ENCODE results near the gene ARHGAP22.

ARHGAP22 gene

DNA sequence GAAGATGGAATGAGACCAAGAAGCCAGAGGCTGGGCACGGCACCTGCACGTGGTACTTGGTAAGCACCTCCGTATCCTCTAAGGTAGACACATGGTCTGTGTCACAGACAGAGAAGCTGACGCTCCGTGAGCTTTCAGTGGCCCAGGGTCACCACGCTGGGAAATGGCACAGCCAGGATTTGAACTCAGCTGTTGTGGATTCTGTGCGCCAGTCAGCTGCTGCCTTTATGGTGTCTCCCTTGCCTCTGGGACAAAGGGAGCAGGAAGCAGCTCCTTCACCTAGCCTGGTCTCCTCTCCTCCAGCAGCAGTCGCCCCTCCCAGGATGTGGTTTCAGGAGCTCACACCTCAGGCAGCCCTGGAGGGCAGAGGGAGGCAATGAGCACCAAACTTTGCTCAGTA lies 110.8 kb downstream of the ARHGAP22 start:
- in situ Hi-C loops (cut with HindIII; ENCODE audit: low pct_unique_long_range_greater_than_20kb, low sequenced_read_pairs): no loop called here
- no peak for DNase-seq (ENCODE audit: low read depth in 1 of 2, low spot score in 1 of 2)
- no peak for TF ChIP-seq JUND (IDR thresholded peaks at IDR 0.05; ENCODE audit: low read depth)

- in situ Hi-C loops (cut with HindIII; ENCODE audit: low pct_unique_long_range_greater_than_20kb, low sequenced_read_pairs): no loop called here
- no peak for DNase-seq (ENCODE audit: low read depth in 1 of 2, low spot score in 1 of 2)
- TF ChIP-seq JUND (IDR thresholded peaks at IDR 0.05; ENCODE audit: low read depth): no peak
Measured at GRCh38 chr10:48493083-48493871, 111.6 kb downstream of the ARHGAP22 start.

DNA sequence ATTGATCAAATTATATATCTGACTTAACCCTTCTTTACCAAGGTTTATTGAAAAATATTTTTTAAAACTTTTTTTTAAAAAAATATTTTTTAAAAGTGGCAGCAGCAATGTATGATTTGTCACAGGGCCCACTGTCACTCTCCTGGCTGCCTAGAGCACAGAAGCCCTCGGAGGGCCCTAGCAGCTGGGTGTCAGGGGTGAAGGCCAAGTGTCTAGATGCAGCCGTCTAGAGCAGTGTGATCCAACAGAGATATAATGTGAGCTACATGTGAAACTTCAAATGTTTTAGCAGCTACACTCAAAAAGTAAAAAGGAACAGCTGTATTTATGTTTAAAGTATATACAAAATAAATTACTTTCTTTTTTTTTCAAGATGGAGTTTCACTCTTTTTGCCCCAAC lies 112.7 kb downstream of the ARHGAP22 start:
- DNase-seq (ENCODE audit: low read depth in 1 of 2, low spot score in 1 of 2): no peak
- no peak for TF ChIP-seq JUND (IDR thresholded peaks at IDR 0.05; ENCODE audit: low read depth)
- in situ Hi-C loops (cut with HindIII; ENCODE audit: low pct_unique_long_range_greater_than_20kb, low sequenced_read_pairs): no loop called here

DNA sequence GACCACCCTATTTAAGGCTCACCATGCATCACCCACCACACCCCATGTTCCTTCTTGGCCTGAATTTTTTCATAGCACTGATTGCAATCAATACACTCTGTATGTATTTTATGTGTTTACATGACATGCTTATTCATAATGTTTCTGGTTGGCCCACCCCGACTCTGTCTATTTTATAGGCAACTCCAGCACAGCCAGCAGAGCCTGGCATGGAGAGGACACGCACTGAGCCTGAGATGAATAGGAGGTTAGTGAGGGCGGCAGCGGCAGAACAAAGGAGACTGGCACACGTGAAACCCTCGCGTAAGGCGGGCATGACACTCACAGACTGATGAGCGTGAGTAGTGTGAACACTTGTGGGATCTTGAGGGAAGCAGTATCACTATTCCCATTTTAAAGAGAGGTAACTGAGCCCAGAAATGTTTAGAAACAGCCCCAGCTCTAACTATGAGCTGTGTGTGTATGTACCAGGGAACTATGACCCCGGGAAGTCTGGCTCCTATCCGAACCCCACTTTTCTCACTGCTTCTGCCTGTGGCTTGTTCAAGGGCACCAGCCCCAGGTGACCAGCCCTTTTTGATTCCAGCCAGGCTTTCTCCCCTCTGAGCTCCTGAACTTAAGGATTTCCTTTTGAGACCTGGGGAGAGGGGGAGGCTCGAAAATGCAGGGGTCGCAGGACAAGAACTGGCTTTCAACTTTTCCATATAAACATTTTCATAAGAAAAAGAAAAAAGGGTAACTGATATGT lies 113.3 kb downstream of the ARHGAP22 start:
- TF ChIP-seq JUND (IDR thresholded peaks at IDR 0.05; ENCODE audit: low read depth): no peak
- in situ Hi-C loops (cut with HindIII; ENCODE audit: low pct_unique_long_range_greater_than_20kb, low sequenced_read_pairs): no loop called here
- no peak for DNase-seq (ENCODE audit: low read depth in 1 of 2, low spot score in 1 of 2)

DNA sequence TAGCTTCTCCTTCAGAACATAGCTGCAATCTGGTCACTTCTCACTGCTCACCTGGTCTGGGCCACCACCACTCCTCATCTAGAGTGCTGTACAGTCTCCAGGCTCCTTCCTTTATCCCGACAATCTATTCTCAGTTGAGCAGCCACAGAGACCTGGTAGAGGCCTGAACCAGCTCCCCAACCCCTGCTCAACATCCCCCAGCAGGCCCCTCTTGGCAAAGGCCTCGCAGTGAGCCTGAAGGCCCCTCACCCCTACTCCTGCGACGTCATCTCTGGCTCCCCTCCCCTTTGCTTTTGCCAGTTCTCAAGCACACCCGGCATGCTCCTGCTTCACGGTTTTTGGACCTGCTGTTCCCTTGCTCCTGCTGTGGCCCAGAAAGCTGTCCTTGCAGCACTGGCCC lies 113.9 kb downstream of the ARHGAP22 start:
- no peak for DNase-seq (ENCODE audit: low read depth in 1 of 2, low spot score in 1 of 2)
- in situ Hi-C loops (cut with HindIII; ENCODE audit: low pct_unique_long_range_greater_than_20kb, low sequenced_read_pairs): no loop called here
- TF ChIP-seq JUND (IDR thresholded peaks at IDR 0.05; ENCODE audit: low read depth): no peak

DNA sequence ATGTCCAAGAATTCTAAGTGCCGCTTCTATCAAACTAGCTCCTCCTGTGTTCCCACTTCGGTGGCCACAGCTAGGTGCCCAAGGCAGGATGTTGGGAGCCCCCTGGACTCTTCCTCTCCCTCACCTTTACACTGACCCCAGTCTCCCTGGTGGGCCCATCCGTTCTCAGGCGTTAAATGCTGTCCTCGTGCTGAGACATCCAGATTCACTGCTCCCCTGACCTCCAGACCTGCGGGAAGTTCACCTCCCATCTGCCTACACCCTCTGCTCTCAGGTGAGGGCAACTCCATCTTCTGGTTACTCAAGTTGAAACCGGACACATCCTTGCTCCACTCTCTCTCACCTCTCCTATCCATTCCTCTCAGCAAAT lies 114.3 kb downstream of the ARHGAP22 start:
- in situ Hi-C loops (cut with HindIII; ENCODE audit: low pct_unique_long_range_greater_than_20kb, low sequenced_read_pairs): no loop called here
- DNase-seq (ENCODE audit: low read depth in 1 of 2, low spot score in 1 of 2): no peak
- no peak for TF ChIP-seq JUND (IDR thresholded peaks at IDR 0.05; ENCODE audit: low read depth)

- no peak for TF ChIP-seq JUND (IDR thresholded peaks at IDR 0.05; ENCODE audit: low read depth)
- no peak for DNase-seq (ENCODE audit: low read depth in 1 of 2, low spot score in 1 of 2)
- in situ Hi-C loops (cut with HindIII; ENCODE audit: low pct_unique_long_range_greater_than_20kb, low sequenced_read_pairs): no loop called here
Measured at GRCh38 chr10:48489099-48489498, 115.8 kb downstream of the ARHGAP22 start.

DNA sequence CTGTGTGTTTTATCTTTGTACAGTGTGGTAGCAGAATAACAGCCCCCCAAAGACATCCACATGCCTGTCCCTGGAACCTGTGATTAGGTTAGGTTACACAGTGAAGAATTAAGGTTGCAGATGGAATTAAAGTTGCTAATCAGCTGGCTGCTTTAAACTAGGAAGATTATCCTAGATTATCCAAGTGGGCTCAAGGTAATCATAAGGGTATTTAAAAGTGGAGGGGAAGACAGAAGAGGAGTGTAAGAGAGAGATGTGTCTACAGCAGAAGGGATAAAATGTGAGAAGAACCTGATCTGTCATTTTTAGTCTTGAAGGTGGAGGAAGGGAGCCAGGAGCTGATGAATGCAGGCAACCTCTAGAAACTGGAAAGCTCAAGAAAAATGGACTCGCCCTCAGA lies 117.6 kb downstream of the ARHGAP22 start:
- in situ Hi-C loops (cut with HindIII; ENCODE audit: low pct_unique_long_range_greater_than_20kb, low sequenced_read_pairs): no loop called here
- no peak for TF ChIP-seq JUND (IDR thresholded peaks at IDR 0.05; ENCODE audit: low read depth)
- DNase-seq (ENCODE audit: low read depth in 1 of 2, low spot score in 1 of 2): no peak

DNA sequence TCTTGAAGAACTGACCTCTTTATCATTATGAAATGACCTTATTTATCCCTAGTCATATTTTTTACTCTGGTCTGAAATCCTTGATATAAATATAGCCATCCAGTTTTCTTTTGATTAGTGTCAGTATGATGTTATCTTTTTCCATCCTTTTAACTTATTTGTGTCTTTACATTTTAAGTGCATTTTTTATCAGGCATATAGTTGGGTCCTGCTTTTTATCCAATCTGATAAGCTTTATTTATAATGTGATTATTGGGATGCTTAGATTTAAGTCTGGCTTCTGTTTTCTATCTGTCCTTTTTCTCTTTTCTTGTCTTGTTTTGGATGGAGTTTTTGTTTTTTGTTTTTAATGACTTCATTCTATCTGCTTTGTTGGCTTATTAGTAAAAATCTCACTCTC lies 119.2 kb downstream of the ARHGAP22 start:
- no peak for TF ChIP-seq JUND (IDR thresholded peaks at IDR 0.05; ENCODE audit: low read depth)
- in situ Hi-C loops (cut with HindIII; ENCODE audit: low pct_unique_long_range_greater_than_20kb, low sequenced_read_pairs): no loop called here
- no peak for DNase-seq (ENCODE audit: low read depth in 1 of 2, low spot score in 1 of 2)

DNA sequence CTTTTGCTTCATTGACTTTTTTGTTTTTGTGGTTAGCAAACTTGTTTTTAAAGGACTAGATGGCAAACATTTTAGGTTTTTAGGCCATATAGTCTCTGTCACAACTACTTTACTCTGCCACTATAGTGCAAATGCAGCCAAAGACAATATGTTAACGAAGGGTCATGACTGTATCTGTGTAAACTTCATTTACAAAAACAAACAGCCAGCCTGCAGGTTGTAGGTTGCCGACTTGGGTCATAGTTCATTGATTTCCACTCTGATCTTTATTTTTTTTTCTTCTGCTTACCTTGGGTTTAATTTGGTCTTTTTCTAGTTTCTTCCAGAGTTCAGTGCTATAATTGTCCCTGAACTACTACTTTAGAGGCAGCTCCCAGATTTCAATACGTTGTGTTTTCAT lies 120.0 kb downstream of the ARHGAP22 start:
- in situ Hi-C loops (cut with HindIII; ENCODE audit: low pct_unique_long_range_greater_than_20kb, low sequenced_read_pairs): no loop called here
- no peak for TF ChIP-seq JUND (IDR thresholded peaks at IDR 0.05; ENCODE audit: low read depth)
- no peak for DNase-seq (ENCODE audit: low read depth in 1 of 2, low spot score in 1 of 2)

- in situ Hi-C loops (cut with HindIII; ENCODE audit: low pct_unique_long_range_greater_than_20kb, low sequenced_read_pairs): no loop called here
- DNase-seq (ENCODE audit: low read depth in 1 of 2, low spot score in 1 of 2): no peak
Measured at GRCh38 chr10:48482207-48482606, 122.7 kb downstream of the ARHGAP22 start.

GRCh38 chr10:48481385-48481784 lies 123.5 kb downstream of the ARHGAP22 start:
- DNase-seq (ENCODE audit: low read depth in 1 of 2, low spot score in 1 of 2): no peak
- no peak for TF ChIP-seq JUND (IDR thresholded peaks at IDR 0.05; ENCODE audit: low read depth)
- in situ Hi-C loops (cut with HindIII; ENCODE audit: low pct_unique_long_range_greater_than_20kb, low sequenced_read_pairs): no loop called here

More at GRCh38 chr10:48482207-48482606, 122.7 kb downstream of the ARHGAP22 start:
- TF ChIP-seq JUND (IDR thresholded peaks at IDR 0.05; ENCODE audit: low read depth): no peak
